HG02884 (cell line): Measurements from ENCODE around the gene GZMH.
A peak's percentile ranks its signal among the peaks of the same experiment; 100 is the strongest.
"Not testable (repeated sequence)": the region's sequence is repeated elsewhere in the genome, so short reads cannot be mapped to it uniquely, and the experiment has no call there.

Source experiments
- ATAC-seq: cut with Tn5 transposase; IDR thresholded peaks from one replicate; pipeline ENCODE4 v1.9.1; 2021; ENCODE audit warnings: mild to moderate bottlenecking, moderate library complexity; ENCODE audit not compliant: unreplicated experiment

Gene GZMH, protein sequence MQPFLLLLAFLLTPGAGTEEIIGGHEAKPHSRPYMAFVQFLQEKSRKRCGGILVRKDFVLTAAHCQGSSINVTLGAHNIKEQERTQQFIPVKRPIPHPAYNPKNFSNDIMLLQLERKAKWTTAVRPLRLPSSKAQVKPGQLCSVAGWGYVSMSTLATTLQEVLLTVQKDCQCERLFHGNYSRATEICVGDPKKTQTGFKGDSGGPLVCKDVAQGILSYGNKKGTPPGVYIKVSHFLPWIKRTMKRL

DNA sequence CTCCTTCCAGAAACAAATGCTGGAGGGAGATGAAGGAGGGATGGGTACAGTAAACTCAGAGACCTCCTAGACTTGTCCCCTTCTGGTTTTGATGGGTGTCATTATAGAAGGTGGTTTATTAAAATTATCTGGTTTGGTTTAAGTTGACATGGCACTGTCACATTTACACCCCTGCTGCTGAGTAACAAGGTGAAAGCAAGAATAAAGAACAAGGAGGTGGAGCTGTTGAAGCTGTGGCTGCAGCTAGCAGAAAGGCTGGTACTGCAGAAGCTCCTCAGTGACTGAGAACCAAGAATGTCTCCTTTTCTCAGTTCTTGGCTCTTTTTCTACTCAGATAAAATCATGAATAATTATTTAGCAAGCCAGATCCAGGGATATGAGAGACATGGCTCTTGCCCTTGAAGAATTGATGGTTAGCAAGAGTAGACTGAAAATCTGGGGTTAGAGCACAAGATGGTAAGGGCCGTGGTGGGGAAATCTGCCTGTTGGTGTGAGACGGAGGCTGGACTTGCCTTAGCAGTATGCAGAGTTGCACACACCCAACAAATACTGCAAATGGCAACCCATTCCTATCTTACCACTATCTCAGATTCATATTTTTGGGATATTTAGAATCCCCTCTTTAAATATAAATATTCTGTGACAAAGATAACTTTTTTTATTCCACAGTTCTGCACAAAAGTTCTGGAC lies at the start of gene GZMH:
Gene GZMH (minus strand): TSS at position 31 of the 690 bp plus-strand sequence. CDS start 72 bp downstream, outside the sequence.
- no peak for ATAC-seq

DNA sequence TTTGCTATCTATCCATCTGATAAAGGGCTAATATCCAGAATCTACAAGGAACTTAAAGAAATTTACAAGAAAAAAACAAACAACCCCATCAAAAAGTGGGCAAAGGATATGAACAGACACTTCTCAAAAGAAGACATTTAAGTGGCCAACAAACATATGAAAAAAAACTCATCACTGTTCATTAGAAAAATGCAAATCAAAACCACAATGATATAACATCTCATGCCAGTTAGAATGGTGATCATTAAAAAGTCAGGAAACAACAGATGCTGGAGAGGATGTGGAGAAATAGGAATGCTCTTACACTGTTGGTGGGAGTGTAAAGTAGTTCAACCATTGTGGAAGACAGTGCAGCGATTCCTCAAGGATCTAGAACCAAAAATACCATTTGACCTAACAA lies 38.9 kb upstream of the GZMH start:
- not testable (repeated sequence) for ATAC-seq

DNA sequence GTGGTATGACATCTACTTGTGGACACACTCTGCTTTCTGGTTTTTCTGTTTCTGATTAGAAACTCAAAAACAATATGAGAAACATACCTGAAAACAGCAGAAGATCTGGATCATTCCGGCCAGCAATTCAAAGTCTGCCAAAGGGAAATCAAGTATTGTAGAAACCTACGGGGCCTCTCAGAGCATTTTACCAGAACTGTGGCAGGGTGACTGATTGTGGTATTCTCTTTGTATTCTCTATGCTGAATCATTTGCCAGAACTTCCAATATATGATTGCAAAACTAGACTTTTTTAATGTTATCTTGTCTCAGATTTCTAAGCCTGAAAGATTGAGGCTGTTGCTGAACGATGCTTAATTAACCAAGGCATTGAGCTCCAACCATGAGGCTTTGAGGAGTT lies 30.4 kb upstream of the GZMH start:
- no peak for ATAC-seq

DNA sequence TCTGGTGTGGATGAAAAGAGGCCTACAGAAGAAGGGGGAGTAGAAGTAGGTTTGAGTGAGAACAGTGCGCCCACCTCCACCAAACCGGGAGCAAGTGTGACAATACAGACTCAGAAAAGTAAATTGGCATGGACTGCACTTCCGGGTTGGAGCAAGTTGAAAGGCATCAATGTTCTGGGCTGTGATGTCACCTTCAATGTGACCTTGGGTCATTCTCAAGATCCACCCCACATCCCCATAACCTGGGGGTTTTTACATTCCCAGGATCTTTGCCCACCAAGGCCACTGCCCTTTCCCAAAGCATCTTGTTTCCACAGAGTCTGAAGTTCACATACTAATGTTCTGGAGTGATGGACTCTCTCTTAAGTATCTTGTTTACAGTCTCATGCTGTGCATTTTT lies 29.8 kb upstream of the GZMH start:
- ATAC-seq, result no peak

DNA sequence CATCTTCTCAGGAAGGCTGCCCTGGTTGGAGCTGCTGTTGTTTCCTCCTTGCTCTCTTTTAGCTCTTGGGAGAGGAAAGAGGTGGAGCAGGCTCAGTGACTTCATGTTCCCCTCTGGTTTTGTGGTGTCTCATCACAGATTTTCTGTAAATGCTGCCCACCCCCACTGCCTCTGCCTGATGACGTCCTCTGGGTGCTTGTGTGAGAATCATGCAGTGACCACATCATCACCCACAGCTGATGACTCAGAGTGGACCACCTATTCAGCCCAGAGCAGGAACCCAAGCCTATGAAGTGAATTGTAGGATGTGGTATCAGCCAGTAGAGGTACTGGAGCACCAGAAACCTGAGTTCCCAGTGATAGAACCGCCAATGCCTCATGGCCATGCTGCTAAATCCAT lies 24.7 kb upstream of the GZMH start, which contains the start of gene GZMB:
Gene GZMB (minus strand): TSS at position 33 of the 400 bp plus-strand sequence. CDS start 30 bp downstream, at position 3.
- ATAC-seq, result no peak

DNA sequence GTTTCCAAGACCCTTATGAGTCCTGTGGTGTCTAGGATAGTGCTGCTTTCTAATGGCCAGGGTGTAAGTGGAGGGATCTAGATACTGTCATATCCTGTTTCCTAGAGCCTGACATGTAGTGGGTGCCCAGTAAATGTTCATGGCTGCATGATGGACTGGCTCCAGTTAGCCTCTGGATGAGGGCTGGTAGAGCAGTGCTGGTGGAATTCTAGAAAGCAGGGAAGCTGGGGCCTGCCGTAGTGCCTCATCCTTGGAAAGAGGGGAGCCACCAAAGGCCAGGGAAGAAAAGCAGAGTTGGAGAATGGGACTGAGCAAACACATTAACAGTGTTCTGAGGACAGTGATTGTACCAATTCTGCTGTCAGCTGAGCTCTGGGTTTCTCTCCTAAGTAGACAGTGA lies 23.9 kb upstream of the GZMH start:
- ATAC-seq, result no peak

DNA sequence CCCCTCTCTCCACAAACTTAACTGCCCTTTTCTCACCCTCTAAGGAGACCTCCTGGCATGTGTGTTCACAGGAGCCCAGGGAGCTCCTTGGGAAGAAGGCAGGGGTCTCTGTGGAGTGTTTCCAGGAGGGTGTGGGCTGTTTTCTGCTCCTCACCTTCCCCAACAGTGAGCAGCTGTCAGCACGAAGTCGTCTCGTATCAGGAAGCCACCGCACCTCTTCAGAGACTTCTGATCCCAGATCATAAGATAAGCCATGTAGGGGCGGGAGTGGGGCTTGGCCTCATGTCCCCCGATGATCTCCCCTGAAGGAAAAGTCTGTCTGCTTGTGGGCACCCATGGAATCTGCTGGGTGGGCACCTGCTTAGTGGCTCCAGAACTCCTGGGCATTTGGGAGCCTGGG lies 23.3 kb upstream of the GZMH start:
- no peak for ATAC-seq

DNA sequence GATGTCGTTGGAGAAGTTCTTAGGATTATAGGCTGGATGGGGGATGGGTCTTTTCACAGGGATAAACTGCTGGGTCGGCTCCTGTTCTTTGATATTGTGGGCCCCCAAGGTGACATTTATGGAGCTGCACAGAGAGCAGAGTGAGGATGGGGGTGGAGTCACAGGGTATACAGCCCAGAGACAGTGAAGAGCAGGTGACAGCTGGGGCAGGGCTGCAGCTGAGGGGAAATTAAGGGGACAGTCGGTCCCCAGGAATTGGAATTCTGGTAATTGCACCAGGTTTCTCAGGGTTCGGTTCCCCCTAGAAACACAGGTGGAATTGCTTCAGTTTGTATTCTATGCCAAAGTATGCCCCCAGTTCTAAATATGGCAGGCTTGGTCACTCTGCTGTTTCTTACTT lies 22.9 kb upstream of the GZMH start:
- ATAC-seq, result no peak

DNA sequence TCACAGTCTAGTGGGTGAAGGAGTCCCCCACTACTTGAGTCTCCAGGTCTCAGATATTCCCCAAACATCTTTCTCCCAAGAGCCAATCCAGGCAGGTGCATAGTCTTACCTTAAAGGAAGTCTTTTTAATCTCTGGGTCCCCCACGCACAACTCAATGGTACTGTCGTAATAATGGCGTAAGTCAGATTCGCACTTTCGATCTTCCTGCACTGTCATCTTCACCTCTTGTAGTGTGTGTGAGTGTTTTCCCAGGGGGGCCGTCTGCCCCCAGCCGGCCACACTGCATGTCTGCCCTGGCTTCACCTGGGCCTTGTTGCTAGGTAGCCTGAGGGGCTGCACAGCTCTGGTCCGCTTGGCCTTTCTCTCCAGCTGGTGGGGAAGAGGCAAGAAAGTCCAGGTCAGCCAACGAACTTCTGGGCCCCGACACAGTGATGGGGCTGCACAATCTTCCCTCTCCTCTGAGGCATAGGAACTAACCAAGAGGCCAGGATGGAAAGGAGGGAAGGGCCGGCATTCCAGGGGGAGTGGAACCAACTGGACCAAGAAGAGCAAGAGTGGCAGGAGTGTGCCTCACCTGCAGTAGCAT lies 22.4 kb upstream of the GZMH start:
- ATAC-seq, result no peak

DNA sequence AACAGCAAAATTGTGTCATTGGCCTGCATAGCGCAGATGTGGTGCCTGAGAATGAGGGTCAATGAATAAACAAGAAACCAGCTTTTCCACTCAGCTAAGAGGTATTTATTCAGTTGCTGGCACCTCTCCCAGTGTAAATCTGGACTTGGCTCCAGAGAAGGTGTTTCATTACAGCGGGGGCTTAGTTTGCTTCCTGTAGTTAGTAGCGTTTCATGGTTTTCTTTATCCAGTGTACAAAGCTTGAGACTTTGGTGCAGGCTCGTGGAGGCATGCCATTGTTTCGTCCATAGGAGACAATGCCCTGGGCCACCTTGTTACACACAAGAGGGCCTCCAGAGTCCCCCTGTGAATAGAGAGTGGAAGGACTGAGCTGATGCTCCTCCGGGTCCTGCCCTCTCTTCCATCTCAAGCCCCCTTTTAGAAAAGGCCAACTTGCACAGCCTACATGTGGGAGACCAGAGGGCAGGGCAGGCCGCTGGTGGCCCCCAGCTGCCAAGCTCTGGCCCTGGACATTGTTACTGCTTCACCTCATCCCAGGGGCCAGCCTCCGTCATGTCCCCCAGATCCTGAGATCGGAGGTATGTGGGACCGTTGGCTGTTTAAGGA lies 21.5 kb upstream of the GZMH start:
- ATAC-seq, result no peak

DNA sequence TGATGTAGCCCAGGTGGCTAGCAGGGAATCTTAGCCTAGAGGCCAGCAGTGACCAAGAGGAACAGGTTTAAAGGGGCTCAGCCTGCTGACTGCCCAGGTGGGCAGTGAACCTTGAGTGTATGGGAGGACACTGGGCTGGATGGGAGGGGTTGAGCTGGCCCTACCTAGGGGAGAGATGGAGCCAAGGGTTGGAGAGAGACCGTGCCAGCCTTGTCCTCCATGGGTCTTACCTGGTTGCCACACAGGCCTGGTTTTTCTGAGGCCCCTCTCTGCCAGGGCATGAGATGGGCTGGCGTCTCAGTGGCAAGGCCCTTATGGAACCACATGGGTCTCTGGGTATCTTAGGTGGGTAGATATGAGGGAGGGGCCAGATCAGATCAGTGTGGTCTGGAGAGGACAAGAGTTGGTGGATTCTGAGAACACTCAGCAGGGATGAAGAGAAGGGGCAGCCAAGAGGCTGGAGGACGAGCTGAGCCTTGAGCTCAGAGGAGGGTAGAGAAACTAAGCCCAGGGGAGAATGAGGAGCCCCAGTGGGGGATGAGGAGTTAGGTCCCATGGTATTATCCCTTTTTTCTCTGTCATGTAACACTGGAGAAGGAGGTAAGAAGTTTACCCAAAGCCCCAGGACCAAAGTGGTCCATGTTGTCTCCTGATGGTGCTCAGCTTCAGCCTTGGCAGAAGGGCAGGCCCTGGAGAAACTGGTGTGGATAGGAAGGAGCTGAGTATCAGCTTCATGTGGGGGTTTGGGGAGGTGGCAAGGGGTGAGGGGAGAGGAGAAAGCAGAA lies 20.8 kb upstream of the GZMH start:
- no peak for ATAC-seq

DNA sequence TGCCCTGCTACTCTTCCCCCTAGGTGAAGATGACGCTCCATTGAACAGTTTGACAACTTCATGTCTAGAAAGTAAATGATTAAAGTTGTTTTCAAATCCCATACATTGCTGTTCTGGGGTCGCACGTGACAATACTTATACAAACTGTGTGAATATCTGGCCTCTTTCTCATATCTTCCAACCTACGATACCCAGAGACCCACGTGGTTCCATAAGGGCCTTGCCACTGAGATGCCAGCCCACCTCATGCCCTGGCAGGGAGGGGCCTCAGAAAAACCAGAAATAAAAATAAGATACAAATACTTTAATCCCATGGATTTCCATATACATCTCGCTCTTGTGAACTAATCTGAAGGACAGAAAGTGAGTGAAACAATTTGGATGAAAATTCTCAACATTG lies 20.0 kb upstream of the GZMH start:
- no peak for ATAC-seq

DNA sequence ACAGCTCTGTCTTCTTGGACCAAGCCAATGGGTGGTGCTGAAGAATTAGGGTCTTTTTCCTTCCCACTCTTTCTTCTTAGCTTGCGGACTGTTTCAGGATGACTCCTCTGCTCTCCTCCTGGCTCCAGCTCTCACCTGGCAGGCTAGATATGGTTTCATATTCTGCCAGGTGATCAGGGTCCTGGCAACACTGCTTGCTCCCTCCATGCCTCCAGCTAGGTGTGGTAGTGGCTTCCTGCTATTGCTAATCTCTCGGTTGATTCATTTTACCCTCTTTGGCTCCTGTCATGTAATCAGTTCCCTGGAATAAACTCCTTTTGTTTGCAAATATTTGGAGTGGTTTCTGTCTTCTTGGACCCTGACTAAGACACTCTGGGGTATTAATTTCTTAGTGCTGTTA lies 4.3 kb upstream of the GZMH start:
- no peak for ATAC-seq

DNA sequence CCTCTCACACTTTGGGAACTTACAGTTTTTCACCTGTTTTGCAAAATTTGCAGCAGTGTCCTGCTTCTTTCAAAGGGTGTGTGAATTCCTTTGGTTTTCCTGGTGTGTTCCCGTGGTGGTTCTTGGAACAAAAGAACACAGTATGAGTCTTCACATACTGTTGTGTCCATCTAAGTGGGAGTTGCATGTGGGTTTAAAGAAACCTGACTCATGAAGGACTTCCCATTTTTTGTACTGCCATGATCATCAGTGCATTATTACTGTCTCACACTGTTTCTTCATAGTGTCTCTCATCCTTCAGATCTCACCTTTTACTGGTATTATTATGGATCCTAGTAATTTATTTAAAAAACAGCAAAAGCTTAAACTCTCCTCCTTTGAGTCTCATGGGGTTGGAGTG lies 3.8 kb upstream of the GZMH start:
- ATAC-seq, result peak; percentile 45

DNA sequence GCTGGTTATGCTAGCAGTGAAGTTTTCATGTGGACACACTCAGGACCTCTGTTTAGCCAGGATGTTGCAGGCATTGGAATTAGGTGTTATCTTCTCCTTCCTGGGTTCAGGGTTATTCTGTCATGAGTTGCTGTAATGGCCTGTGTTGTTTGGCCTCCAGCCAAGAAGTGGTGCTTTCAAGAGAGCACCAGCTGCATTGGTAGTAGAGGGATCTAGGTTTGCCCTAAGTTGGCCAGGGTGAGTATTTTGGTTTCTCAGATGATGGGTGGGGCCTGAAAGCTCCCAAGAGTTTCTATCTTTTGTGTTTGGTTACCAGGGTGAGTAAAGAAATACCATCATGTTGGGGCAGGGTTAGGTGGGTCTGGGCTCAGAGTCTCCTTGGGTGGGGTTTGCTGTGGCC lies 2.7 kb upstream of the GZMH start:
- ATAC-seq, result no peak

DNA sequence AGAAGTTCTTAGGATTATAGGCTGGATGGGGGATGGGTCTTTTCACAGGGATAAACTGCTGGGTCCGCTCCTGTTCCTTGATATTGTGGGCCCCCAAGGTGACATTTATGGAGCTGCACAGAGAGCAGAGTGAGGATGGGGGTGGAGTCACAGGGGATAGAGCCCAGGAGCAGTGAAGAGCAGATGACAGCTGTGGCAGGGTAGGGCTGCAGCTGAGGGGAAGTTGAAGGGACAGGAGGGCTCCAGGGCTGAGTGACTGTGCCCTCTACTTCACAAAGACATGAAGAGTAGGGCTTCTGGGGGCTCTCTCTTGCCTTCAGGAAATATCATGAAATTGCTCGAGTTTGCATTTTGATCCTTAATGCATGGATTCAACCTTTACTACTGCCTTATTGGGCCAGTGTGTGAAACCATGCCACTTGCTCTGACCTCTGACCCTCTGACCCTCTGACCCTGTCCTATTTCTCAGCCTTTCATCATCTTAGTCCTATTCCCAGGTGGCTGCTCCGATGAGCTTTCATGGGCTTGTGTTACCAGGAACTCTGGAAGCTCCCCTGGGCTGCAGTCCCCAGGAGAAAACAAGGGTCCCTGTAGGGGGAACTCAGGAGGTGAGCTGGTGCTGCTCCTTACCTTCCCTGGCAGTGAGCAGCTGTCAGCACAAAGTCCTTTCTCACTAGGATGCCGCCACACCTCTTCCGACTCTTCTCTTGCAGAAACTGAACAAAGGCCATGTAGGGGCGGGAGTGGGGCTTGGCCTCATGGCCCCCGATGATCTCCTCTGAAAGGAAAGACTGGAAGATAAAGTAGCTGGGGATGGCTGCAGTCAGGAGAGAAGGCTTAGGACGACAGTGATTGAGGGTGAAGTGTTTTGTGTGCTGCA lies 1.6 kb downstream of the GZMH start:
- ATAC-seq, result no peak

DNA sequence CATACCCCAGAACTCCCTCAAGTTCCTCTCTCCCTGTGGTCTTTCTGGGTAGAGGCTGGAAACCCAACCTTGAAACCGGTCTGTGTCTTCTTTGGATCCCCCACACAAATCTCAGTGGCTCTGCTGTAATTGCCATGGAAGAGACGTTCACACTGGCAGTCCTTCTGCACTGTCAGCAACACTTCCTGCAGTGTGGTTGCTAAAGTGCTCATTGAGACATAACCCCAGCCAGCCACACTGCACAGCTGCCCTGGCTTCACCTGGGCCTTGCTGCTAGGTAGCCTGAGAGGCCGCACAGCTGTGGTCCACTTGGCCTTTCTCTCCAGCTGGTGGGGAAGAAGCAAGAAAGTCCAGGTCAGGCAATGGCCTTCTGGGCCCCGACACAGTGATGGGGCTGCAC lies 2.4 kb downstream of the GZMH start:
- no peak for ATAC-seq

DNA sequence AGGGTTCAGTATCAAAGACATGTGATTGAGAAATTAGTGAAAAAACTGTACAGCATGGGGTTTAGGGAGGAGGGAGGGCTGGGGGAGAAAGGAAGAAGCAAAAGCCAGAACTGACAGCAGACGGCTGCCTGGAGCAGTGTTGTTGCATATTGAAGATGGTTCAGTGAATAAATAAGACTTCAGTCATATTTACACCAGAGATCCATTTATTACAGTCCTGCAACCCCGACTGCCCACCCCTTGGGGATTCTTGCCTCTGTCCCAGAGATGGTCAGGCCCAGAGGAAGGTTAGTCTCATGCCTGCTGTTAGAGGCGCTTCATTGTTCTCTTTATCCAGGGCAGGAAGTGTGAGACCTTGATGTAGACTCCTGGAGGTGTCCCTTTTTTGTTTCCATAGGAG lies 3.2 kb downstream of the GZMH start:
- no peak for ATAC-seq

DNA sequence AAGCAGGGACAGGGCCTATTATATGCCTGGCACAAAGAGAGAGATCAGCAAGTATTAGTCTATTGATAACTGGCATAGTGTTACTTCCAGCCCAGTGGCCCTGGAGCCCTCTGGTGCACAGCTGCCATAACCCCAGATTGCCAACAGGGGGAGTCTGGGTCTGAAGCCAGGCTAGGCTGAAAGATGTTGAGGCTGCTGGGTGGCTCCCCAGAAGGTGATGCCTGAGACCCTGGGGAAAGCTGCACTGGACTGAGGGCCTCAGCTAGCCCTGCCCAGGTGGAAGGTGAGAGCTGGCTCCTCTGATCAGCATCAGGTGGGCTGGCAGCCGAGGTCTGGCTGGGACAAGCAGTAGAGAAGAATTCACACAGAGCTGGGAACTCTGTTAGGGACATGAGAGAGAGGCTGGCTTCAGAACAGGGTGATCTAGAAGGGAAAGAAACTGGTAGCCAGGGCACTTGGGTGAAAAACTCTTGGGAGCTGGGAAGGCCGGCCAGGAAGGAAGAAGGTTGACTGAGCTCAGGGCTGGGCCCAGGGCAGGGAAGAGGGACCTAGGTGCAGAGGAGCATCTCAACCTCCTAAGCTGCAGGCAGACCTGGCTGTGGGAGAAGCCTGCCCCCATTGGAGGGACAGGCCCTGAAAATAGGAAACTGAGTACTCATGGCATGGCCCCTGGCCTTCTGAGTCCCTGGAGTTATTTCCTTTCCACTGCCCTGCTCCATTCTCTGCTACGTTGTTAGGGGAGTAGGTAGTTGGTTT lies 3.9 kb downstream of the GZMH start:
- peak; percentile 71 for ATAC-seq
